ENCODE measurements around the gene PCOLCE2.

The PCOLCE2 gene

DNA sequence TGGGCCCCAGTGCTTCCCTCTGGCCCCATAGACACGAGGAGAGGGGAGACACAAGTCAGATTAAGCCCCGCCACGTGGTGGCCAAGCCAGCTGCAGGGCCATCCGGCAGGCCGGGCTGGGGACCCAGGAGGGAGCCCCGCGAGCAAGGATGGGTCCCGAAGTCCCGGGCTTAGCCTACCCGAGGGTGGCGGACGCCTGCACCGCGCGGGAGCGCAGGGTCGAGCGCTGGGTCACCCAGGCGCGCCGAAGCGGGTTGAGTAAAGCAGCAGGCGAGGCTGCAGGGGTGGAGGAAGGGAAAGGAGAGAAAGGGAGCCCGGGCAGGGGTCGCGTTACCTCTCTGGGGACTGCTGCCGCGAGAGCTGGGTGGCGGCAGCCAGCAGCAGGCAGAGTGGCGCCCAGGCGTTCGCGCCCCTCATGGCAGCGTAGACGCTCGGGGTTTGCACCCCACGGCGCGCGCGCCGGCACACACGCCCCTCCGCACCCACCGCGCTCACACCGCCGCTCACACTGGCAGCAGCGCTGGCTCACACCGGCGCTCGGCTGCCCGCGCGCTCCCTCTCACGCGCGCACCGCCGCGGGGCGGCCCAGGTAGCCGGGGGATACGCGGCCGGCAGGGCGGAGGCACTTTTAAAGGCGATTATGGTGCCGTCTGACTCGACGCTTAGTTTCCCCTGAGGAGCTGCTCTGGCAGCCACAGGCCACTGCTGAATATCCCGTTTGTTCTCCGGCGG, at the start of gene PCOLCE2:
Gene PCOLCE2, minus strand, starts transcription at position 603 of the 731 bp plus-strand sequence. Its CDS starts 187 bp downstream, at position 416.
- DNase-seq (ENCODE audit: low read depth in 2 of 2): no peak

DNA sequence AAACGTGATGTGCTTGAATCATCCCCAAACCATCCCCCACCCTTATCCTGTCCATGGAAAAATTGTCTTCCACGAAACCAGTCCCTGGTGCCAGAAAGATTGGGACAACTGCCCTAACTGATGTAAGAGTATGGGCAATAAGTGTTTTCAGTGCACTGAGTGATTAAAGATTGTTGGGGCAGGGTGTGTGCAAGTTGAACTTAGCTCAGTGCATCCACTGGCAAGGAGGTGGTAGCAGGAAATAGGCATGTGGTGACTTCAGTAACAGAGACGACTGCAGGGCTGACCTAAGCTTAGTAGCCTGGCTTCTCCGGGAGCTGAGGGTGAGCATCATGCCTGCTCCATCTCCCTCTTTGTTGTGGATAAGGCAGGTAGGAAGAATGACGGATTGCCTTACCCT, 47.1 kb upstream of the PCOLCE2 start:
- DNase-seq (ENCODE audit: low read depth in 2 of 2): no peak

- DNase-seq (ENCODE audit: low read depth in 2 of 2): no peak
These were observed 46.0 kb upstream of the PCOLCE2 start for GRCh38 chr3:142934887-142935269.

GRCh38 chr3:142934128-142934886, 45.4 kb upstream of the PCOLCE2 start:
- no peak for DNase-seq (ENCODE audit: low read depth in 2 of 2)

GRCh38 chr3:142931222-142931621, 42.3 kb upstream of the PCOLCE2 start:
- DNase-seq (ENCODE audit: low read depth in 2 of 2): no peak

DNA sequence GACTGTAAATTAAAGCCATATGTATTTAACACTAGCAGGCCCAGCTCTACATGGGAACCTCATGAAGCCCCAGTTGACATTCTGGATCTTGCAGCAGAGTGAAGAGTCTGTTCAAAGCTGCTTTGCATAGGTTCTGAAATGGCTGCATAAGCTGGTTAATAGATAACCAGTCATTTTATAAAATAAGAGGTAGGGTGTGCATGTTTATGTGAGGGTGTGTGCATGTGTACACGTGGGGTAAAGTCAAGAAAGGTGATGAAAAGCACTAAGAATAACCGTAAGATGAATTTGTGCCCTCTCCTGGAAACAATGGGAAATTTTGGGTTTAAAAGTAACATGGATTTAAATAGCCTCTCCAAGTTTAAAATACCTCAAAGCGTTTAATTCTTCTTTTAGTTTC, 41.6 kb upstream of the PCOLCE2 start:
- DNase-seq (ENCODE audit: low read depth in 2 of 2): no peak

DNA sequence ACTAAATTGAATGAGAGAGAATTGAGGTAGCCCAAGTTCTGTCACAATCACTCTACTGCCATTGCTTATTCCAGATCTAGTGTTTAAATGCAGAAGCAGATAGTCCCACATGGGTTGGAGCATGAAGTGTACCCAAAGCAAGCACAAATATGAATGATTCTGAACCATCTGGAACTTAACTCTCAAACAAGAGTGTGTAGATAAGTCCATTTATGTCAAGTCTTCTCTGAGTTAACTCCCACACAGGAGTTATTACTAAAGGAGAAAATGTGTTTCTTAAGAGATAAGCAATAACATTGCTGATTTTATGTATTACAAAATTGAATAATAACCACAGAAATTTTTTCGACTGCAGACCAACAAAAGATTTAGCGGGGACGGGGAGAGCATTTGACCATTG, 41.0 kb upstream of the PCOLCE2 start:
- no peak for DNase-seq (ENCODE audit: low read depth in 2 of 2)

- peak in 1 of 2 donors; percentile 16 for DNase-seq (ENCODE audit: low read depth in 2 of 2)
These were observed 40.2 kb upstream of the PCOLCE2 start for GRCh38 chr3:142929109-142929508.

DNA sequence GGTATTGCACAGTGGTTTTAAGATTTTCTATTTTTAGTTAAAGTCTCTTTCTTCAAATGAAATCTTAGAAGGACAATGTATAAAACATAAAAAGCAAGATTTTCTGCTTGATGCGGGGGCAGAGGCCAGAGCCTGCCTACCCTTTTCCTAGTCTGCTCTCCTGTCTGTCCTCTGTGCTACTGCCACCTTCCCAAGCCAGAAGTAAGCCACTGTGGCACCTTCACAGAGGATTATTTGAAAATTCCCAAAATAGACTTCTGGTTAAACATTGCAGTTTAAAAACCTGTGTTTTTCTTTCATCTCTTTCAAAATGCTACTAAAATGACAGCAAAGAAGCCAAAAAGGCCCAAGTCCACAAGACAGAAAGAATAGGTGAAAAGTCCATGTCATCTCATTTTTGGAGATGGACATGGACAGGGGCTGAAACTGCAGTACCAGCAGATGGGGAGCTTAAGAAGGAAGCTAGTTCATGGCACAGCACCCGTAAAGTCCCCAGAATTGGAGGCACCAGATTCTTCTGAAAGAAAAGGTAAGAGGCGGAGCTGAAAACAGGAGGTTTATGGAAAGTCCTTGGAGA, 37.6 kb upstream of the PCOLCE2 start:
- no peak for DNase-seq (ENCODE audit: low read depth in 2 of 2)

- no peak for DNase-seq (ENCODE audit: low read depth in 2 of 2)
These were observed 36.3 kb upstream of the PCOLCE2 start for GRCh38 chr3:142925140-142925539.

DNA sequence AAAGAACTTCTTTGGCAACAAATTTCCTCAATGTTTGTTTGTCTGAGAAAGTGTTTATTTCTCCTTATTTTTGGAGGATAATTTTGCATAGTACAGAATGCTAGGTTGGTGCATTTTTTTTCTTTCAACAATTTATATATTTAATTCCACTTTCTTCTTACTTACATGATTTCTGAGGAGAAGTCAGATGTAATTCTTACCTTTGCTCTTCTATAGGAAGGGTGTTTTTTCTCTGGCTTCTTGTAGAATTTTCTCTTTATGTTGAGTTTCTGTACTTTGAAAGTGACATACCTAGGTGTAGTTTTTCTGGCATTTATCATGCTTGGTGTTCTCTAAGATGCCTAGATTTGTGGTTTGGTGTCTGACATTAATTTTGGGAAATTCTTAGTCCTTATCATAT, 34.8 kb upstream of the PCOLCE2 start:
- DNase-seq (ENCODE audit: low read depth in 2 of 2): no peak

GRCh38 chr3:142916605-142917004, 27.7 kb upstream of the PCOLCE2 start:
- DNase-seq (ENCODE audit: low read depth in 2 of 2): no peak

- no peak for DNase-seq (ENCODE audit: low read depth in 2 of 2)
These were observed 26.8 kb upstream of the PCOLCE2 start for GRCh38 chr3:142915636-142916035.

GRCh38 chr3:142914286-142914811, 25.5 kb upstream of the PCOLCE2 start:
- DNase-seq (ENCODE audit: low read depth in 2 of 2): no peak

DNA sequence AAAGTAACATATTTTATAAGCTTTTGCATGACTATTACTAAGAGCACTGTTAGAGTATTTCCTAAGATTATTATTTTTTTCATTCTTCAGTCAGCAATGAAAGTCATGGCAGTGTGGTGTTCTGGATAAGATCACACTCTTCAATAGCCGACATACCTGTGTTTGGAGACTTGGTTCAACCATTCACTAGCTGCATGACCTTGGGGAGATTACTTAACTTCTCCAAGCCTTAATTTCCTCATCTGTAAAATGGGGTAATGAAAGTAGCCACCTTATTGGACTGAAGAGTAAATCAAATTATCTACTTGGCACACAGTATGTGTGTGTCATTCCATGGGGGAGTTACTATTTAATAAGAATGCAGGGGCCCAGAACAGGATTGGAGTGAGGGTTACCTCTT, 24.5 kb upstream of the PCOLCE2 start:
- DNase-seq (ENCODE audit: low read depth in 2 of 2): no peak

- DNase-seq (ENCODE audit: low read depth in 2 of 2): no peak
These were observed 23.7 kb upstream of the PCOLCE2 start for GRCh38 chr3:142912402-142913172.

- DNase-seq (ENCODE audit: low read depth in 2 of 2): no peak
These were observed 21.4 kb upstream of the PCOLCE2 start for GRCh38 chr3:142910280-142910679.

DNA sequence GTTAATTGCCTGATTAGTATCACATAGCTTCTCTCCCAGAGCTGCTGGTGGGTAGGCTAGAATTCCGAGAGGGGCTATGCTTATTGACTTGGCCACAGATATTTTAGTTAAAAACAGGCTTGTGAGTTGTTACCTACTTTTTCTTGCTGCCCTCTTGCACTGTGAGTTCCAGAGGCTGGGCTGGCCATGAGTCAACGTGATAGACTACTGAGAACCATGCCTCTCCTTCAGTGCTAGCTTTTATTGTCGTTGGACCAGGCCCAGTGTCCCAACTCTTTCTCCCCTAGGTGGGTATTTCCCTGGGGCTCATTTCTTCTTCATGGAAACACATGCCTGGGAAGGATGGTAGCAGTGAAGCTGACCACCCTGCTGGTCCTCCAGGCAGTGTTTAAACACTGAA, 20.4 kb upstream of the PCOLCE2 start:
- no peak for DNase-seq (ENCODE audit: low read depth in 2 of 2)

DNA sequence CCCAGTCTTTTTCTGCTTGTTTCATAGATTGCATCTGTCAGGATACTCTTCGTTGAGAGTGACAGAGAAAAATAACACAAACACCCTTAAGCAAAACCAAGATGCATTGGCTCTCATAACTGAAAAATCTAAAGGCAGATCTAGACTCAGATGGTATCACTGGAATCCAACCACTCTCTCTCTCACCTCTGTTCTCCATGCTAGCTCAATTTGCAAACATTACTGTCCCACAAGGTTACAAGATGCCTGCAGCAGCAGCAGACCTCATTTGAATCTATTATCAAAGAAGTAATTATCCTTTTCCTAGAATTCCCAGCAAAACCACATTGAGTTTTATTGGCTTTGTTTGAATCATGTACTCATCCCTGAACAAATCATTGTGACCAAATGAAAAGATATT, 19.1 kb upstream of the PCOLCE2 start:
- no peak for DNase-seq (ENCODE audit: low read depth in 2 of 2)

- no peak for DNase-seq (ENCODE audit: low read depth in 2 of 2)
These were observed 16.0 kb upstream of the PCOLCE2 start for GRCh38 chr3:142904639-142905436.

DNA sequence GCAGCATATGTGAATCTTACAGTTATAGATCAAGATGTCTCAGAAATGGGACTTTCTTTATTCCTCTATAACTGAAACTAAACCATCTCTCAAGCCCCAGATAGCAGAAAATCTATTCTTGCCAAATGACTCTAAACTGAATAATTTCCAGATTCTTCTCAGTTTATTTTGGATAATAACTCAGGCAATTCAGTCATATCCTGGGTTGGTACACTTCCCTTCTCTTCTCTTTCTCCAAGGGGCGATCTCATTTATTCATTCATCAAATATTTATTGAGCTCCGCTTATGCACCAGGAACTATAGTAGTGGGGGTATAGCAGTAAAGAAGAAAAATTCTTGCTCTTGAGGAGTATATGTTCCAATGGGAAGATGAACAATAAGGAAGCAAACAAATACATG, 13.5 kb upstream of the PCOLCE2 start:
- DNase-seq (ENCODE audit: low read depth in 2 of 2): no peak
